Motor neuron (in vitro differentiated cells): ENCODE results near the gene SVOP. TPM values are rescaled to one million over a fixed set of nuclear protein-coding genes. Genes with fewer than 3 reads are reported as not detected.
"Not testable (repeated sequence)": the region's sequence is repeated elsewhere in the genome, so short reads cannot be mapped to it uniquely, and the experiment has no call there.

Experiments used
- ATAC-seq, 8 experiments: fragments of 200-7000 bp; cut with Tn5 transposase; replicated peaks in 6 of 8; 2 replicates each; pipeline ENCODE4 v1.8.0; 2021; ENCODE audit warnings: mild to moderate bottlenecking in 8 of 8, moderate library complexity in 8 of 8
- H3K27ac ChIP-seq, 2 donors: fragments of 250-450 bp; sonication (Bioruptor Pico); 2 replicates each; pipeline ENCODE4 v1.9.0; 2021; ENCODE audit warnings: antibody characterized with exemption in 2 of 2, mild to moderate bottlenecking in 2 of 2, moderate library complexity in 1 of 2
- H3K4me1 ChIP-seq, 2 donors: fragments of 250-450 bp; sonication (Bioruptor Pico); replicated peaks in 1 of 2; 2 replicates each; pipeline ENCODE4 v1.6.1; 2021; ENCODE audit warnings: antibody characterized with exemption in 2 of 2, mild to moderate bottlenecking in 2 of 2, moderate library complexity in 1 of 2
- H3K4me3 ChIP-seq, 5 donors: fragments of 250-450 bp; sonication (Bioruptor Pico); 2 replicates each; pipeline ENCODE4 v1.9.0; 2021; ENCODE audit warnings: antibody characterized with exemption in 5 of 5, mild to moderate bottlenecking in 5 of 5, moderate library complexity in 4 of 5
- WGBS, 10 experiments: fragments of 450-650 bp; shearing (Covaris generic); methylation state at CpG; one replicate each; pipeline ENCODE4 v1.0.0; 2022; 5-methylcytosine and 5-hydroxymethylcytosine counted together
- in situ Hi-C, 9 experiments: fragments of 400-800 bp; cut with MboI; loops; one replicate each; pipeline ENCODE4 v1.15.0; 2021; ENCODE audit warnings: low sequenced_read_pairs in 9 of 9, low pct_unique_long_range_greater_than_20kb in 2 of 9; ENCODE audit not compliant: unreplicated experiment in 9 of 9
- total RNA-seq, 8 experiments: library from RNA; unstranded; fragments of 300-600 nt; gene quantifications; 2 replicates each; pipeline versions ENCODE4 v1.2.3 to v1.2.4, GENCODE V29; 2022

Gene SVOP
- total RNA-seq, 8 experiments from 2014 or later, result 0.05 to 18.9 (median 15.5) TPM; not detected in 1

DNA sequence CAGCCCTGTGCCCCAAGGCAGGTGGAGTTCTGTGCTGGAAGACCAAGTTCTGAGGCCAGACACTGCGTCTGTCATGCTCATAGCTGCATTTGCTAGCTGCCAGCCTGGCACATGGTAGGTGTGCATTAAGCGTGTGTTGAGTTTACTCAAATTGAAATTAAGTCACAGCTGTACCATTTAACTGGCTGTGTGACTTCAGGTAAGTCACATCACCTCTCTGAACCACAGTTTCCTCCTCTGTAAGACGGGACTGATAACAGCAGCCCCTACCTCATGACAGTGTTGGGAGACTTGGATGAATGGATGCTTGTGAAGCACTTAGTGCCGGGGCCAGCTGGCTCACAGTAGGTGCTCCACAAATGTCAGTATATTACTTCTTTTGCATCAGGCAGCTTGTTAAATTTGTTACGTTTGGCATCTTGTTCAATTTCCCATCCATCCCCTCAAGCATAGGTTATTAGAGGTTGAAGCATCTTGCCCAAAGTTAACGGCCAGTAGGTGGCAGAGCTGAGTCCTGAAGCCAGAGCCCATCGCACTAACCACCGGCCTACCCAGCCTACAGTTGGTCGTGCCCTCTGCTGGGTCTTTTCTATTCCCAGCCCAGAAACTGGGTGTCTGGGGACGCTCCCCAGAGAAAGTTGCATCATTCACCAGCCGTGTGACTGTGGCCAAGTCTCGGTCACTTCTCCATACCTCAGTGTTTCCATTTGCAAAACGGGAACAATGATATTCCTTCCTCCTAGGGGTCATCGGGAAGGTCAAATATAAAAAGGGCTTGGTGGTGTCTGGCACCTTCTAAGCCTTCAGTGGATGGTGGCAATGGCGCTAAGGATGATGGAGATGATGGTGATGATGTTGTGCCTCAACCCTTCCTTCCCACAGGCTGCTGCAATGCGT is 136.5 kb downstream of the SVOP start:
- Histone ChIP-seq H3K4me1 (no peaks in the 10 kb centered on the region), H3K4me3 (no peak overlapping the region), H3K27ac (no peak overlapping the region)
- ATAC-seq, result peak in 3 of 8 experiments; percentile 56 to 67 (median 62)
- in situ Hi-C loops, result no loop called here
- 24 to 100% (median 64%) methylated on average over 2 to 13 of the region's 16 CpGs; no CpG with 5 or more reads in 2 of the 10 experiments for WGBS, 10 experiments

DNA sequence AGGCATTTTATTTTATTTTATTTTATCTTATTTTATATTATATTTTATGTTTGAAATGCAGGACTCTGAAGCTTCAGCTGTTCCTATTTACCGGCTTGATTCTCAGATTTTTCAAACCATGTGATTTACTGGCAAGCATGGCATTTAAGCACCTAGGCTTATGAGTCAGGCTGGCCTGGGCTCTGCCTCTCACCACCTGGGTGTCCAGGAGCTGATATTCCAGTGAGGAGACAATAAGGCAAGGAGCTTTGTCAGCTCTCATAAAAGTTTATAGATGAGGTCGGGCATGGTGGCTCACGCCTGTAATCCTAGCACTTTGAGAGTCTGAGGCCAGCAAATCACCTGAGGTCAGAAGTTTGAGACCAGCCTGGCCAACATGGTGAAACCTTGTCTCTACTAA is 138.9 kb downstream of the SVOP start:
- ATAC-seq, result no peak
- no peaks in the 10 kb centered on the region for H3K4me1 ChIP-seq
- H3K27ac ChIP-seq, result no peak overlapping the region
- in situ Hi-C loops, result no loop called here
- no peak overlapping the region for H3K4me3 ChIP-seq
- 33 to 100% (median 85%) methylated on average over 1 to 3 of the region's 3 CpGs; no CpG with 5 or more reads in 1 of the 10 experiments for WGBS, 10 experiments

DNA sequence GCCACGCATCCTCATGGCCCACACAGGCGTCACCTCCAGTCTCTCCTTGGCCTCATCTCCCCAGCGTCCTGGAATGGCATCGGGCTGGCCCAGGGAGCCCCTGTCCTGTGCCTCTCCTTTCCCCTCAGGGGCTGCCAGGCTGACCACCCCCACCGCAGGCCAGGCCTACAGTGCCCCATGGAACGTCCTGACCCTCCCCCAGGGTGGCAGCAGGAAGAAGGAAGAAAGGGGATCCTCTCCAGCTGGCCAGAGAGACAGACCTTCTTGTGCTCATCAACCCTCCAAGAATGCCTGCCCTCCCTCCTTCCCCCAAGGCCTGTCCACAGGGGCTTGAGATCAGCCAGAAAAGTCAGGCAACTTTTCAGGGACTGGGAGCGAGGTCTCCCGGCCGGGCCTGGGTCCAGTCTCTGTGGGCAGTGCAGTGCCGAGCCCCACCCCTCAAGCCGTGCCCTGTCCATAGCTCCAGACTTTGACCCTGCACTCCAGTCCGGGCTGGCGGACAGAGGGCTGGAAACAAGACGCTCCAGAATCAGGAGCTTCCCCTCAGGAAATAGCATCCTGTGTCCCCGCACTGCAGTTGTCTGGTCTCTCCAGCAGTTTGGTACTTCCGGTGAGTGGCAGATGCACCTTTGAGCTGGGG is 141.1 kb downstream of the SVOP start, which contains the start of gene DAO:
Gene DAO, plus strand, starts transcription at position 478 of the 640 bp plus-strand sequence. CDS start 4,915 bp downstream, outside the sequence.
- no peak within 1 kb of the TSS for H3K27ac ChIP-seq
- no peak for ATAC-seq
- no peaks in the 10 kb centered on the region for H3K4me1 ChIP-seq
- 44 to 100% (median 63%) methylated on average over 1 to 6 of the region's 16 CpGs; no CpG with 5 or more reads in 5 of the 10 experiments for WGBS, 10 experiments
- in situ Hi-C loops, result loop anchor here in 1 of 9 experiments (10.0 kb wide), 1 partner anchor 65 kb away; no protein-coding TSS in a partner anchor
- no peak within 1 kb of the TSS for H3K4me3 ChIP-seq

DNA sequence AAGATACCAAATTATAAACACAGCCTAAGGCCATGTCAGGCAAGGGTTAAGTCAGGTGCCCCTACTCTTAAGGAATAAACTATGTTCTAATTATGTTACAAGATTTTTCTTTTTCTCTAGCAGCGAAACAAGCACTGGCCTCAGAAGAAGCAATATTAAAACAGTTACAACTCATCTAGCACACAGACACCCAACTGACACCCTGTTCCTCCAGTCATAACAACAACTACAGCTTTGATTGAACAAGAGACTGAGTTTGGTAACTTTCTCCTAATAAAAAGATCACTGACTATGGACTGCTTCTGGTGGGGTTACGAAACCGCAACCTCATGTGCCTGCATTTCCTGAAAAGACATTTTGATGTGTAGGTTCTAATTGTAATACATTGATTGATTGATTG is 144.3 kb downstream of the SVOP start:
- H3K27ac ChIP-seq, result no peak overlapping the region
- no peaks in the 10 kb centered on the region for H3K4me1 ChIP-seq
- ATAC-seq, result no peak
- 67 to 100% (median 96%) methylated on average over 1 to 3 of the region's 3 CpGs; no CpG with 5 or more reads in 5 of the 10 experiments for WGBS, 10 experiments
- in situ Hi-C loops, result loop anchor here in 1 of 9 experiments (10.0 kb wide), 1 partner anchor 68 kb away; no protein-coding TSS in a partner anchor
- no peak overlapping the region for H3K4me3 ChIP-seq

DNA sequence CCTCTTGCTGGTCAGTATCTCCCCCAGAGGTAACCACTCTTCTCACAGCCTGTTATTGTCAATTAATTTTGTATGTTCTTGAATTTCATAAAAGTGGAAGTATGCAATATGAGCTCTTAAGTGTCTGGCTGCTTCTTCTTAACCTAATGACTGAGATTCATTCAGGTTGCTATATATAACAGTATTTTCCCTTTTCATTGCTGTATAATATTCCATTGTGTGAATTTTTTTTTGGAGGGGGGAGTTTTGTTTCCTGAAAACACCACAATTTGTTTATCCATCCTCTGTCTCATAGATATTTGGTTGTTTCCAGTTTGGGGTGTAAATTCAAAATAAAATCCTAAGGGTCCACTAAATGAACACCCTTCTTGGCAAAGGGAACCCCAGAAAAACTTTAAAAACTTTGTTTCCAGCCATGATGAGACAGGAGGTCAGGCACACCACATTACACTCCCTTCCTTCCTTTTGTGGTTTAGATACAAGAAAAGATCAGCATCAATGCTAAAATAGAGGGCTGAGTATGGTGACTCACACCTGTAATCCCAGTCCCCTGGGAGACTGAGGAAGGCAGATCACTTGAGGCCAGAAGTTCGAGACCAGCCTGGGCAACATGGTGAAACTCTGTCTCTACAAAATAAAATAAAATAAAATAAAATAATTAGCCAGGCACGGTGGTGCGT is 145.0 kb downstream of the SVOP start:
- Histone ChIP-seq H3K27ac (no peak overlapping the region), H3K4me1 (no peaks in the 10 kb centered on the region), H3K4me3 (no peak overlapping the region)
- 0 to 88% (median 76%) methylated on average over 1 to 3 of the region's 3 CpGs; no CpG with 5 or more reads in 1 of the 10 experiments for WGBS, 10 experiments
- in situ Hi-C loops, result loop anchor here in 1 of 9 experiments (10.0 kb wide), 1 partner anchor 69 kb away; no protein-coding TSS in a partner anchor
- no peak for ATAC-seq

DNA sequence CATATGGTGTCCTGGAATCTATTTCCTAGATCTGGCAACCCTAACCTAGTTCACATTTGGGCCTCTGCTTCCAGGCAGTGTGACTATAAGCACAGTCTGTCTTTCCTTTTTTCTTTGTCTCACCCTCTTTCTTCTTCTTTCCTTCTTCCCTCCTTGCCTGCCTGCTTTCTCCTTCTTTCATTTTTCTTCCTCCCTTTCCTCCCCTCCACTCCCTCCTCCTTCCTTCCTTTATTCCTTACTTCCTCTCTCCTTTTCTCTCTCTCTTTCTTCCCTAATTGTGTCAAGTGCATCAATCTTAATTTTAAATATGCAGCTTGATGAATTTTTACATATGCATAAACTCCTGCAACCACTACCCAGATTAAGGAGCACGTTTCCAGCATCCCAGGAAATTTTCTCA is 145.6 kb downstream of the SVOP start:
- Histone ChIP-seq H3K4me3 (no peak overlapping the region), H3K27ac (no peak overlapping the region), H3K4me1 (no peaks in the 10 kb centered on the region)
- 0 to 13% (median 0%) methylated on average over 1 of the region's 1 CpG for WGBS, 10 experiments
- no peak for ATAC-seq
- in situ Hi-C loops, result loop anchor here in 1 of 9 experiments (10.0 kb wide), 1 partner anchor 70 kb away; no protein-coding TSS in a partner anchor

DNA sequence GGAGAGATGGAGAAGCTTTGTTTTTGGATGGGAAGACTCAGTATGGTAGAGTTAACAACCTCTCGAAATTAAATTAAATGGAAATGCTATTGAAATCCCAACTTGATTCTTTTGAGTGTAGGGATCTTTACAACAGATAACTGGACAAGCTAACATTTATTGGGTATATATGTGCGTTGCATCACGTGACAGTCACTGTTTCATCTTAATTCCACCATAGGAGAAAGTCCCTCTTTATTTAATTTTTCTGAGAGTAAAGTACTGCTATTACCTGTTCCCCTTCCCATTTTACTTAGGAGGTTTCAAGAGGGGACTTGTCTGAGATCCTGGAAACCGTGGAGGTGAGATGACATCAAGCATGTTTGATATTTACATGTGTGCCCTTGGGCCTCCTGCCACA is 152.1 kb downstream of the SVOP start:
- Histone ChIP-seq H3K4me3 (no peak overlapping the region), H3K4me1 (no peaks in the 10 kb centered on the region), H3K27ac (no peak overlapping the region)
- ATAC-seq, result no peak
- in situ Hi-C loops, result loop anchor here in 1 of 9 experiments (25.0 kb wide), 1 partner anchor 219 kb away; the partner anchor contains the start of genes ALKBH2 and UNG
- WGBS, 10 experiments, result 41 to 100% (median 82%) methylated on average over 1 to 4 of the region's 4 CpGs

DNA sequence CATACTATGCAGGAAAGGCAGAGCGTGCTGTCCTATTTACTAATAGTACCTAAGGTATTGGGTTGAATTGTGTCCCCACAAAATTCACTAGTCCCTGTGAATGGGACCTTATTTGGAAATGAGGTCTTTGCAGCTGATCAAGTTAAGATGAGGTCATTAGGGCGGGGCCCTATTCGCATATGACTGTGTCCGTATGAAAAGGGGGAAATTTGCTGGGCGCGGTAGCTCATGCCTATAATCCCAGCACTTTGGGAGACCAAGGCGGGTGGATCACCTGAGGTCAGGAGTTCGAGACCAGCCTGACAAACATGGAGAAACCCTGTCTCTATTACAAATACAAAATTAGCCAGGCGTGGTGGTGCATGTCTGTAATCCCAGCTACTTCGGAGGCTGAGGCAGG is 154.8 kb downstream of the SVOP start:
- in situ Hi-C loops, result loop anchor here in 1 of 9 experiments (25.0 kb wide), 1 partner anchor 221 kb away; the partner anchor contains the start of genes ALKBH2 and UNG
- H3K4me1 ChIP-seq, H3K27ac ChIP-seq, H3K4me3 ChIP-seq: not testable (repeated sequence)
- 56 to 100% (median 85%) methylated on average over 1 to 10 of the region's 10 CpGs; no CpG with 5 or more reads in 2 of the 10 experiments for WGBS, 10 experiments
- peak in 3 of 8 experiments; percentile 45 to 82 (median 76) for ATAC-seq

DNA sequence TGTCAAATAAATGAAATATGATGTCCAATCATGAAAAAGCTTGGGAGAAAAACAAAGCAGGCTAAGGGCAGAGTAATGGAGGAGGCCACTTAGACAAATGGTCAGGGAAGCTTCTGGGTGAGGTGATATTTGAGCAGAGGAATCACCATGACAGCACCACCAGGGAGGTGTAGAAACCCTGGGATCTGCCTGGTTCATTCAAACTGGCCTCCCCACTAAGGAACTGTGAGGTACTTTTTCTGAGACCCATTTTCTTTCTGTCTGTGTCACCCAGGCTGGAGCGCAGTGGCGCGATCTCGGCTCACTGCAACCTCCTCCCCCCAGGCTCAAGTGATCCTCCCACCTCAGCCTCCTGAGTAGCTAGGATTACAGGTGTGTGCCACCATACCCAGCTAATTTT is 155.7 kb downstream of the SVOP start:
- Histone ChIP-seq H3K4me3 (no peak overlapping the region), H3K4me1 (no peaks in the 10 kb centered on the region), H3K27ac (no peak overlapping the region)
- in situ Hi-C loops, result loop anchor here in 1 of 9 experiments (25.0 kb wide), 1 partner anchor 222 kb away; the partner anchor contains the start of genes ALKBH2 and UNG
- 96 to 100% methylated on average over 1 to 4 of the region's 4 CpGs; no CpG with 5 or more reads in 8 of the 10 experiments for WGBS, 10 experiments
- ATAC-seq, result no peak

DNA sequence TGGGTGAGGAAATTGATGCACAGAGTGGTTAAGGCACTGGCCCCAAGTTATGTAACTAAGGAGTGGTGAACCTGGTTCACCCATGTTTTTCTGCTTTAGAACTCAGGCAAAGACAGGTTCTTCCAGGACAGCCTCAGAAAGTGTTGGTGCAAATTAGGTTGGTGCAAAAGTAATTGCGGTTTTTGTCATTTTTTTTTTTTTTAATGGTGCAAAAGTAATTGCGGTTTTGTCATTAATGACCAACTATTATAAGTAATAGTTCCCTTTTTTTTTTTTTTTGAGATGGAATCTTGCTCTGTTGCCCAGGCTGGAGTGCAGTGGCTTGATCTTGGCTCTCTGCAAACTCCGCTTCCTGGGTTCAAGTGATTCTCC is 158.3 kb downstream of the SVOP start:
- no peak overlapping the region for H3K27ac ChIP-seq
- 86 to 100% (median 100%) methylated on average over 1 to 3 of the region's 3 CpGs; no CpG with 5 or more reads in 3 of the 10 experiments for WGBS, 10 experiments
- no peak overlapping the region for H3K4me3 ChIP-seq
- H3K4me1 ChIP-seq, result peaks cover 0 to 8% of the 10 kb centered on the region in 2 donors
- ATAC-seq, result no peak
- in situ Hi-C loops, result loop anchor here in 1 of 9 experiments (25.0 kb wide), 1 partner anchor 225 kb away; the partner anchor contains the start of genes ALKBH2 and UNG

DNA sequence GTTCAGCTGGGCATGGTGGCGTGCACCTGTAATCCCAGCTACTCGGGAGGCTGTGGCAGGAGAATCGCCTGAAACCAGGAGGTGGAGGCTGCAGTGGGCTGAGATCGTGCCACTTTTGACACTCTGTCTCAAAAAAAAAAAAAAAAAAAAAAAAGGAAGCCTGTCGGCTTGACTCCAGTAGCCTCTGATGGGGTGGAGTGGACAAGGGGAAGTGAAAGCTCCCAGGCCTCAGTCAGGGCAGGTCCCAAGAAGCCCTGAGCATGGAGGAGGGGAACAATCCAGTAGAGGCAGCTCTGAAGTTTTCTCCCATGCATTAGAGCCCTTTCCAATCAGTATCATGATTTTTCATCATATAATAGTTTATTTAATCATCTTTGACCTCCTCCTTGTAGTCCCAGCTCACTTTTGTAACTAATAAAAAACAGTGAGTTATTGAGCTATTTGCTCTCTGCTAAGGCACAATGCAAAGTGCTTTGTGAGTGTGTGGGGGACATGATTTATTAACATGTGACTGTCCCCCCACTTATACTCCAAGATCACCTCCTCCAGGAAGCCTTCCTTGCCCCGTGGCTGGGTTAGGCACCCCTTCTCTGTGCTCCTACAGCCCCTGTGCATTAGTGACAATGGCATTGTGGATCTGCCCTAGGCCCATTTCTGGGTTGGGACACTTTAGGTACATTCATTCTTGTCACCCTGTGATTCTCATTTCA is 158.8 kb downstream of the SVOP start:
- no peak for ATAC-seq
- H3K4me1 ChIP-seq, result peaks cover 0 to 8% of the 10 kb centered on the region in 2 donors
- no peak overlapping the region for H3K27ac ChIP-seq
- in situ Hi-C loops, result loop anchor here in 1 of 9 experiments (25.0 kb wide), 1 partner anchor 225 kb away; the partner anchor contains the start of genes ALKBH2 and UNG
- 80 to 100% (median 86%) methylated on average over 1 to 4 of the region's 6 CpGs; no CpG with 5 or more reads in 2 of the 10 experiments for WGBS, 10 experiments
- no peak overlapping the region for H3K4me3 ChIP-seq
